SKM-1 treated with dmso at 0.1 percent for 144 hours (cell line): ENCODE results near the gene DYNC1I2.

Experiments
- DNase-seq: peaks from one replicate; lab custom pipeline; 2025; ENCODE audit not compliant: unreplicated experiment; lab: John Stamatoyannopoulos, UW

DYNC1I2 gene

DNA sequence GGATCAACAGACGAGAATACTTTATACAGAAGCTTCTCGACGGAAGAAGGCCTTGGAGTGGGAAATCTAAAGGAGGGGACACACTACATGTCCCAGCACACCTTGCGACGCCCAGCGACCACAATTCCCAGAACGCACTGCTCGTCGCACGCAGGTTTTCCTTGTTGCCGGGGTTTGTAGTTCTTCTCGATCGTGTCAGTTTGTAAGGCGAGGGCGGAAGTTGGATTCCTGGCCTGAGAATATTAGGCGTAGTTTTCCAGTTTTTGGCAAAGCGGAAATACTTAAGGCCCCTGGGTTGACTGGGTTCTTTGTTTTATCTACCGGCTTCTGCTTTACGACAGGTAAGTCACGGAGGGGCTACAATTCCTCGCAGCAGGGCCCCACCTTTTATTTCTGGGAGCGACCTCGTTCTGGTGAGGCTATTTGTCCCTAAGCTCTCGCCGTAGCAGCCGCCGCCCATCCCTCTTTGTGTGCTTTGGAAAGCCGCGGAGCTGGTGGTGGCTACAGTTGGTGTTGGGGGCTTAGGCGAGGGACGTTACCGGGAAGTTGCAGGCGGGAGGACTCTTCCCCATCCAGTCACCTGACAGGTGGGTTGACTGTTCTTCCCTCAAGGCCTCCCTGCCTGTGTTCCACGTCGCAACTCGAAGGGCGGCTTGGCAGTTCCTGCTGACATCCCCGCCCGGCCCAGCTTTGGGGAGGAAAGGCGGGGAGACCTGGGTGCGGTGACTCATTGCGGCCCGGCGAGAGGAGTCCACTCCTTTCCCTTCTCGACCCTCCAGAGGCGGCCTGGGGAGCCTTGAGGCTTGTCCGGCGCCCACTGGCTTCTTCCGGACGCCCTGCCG lies at the start of gene DYNC1I2:
Gene DYNC1I2, plus strand, starts transcription at position 183 of the 842 bp plus-strand sequence. CDS start 2,687 bp downstream, outside the sequence.
- DNase-seq: peak; percentile 85

DNA sequence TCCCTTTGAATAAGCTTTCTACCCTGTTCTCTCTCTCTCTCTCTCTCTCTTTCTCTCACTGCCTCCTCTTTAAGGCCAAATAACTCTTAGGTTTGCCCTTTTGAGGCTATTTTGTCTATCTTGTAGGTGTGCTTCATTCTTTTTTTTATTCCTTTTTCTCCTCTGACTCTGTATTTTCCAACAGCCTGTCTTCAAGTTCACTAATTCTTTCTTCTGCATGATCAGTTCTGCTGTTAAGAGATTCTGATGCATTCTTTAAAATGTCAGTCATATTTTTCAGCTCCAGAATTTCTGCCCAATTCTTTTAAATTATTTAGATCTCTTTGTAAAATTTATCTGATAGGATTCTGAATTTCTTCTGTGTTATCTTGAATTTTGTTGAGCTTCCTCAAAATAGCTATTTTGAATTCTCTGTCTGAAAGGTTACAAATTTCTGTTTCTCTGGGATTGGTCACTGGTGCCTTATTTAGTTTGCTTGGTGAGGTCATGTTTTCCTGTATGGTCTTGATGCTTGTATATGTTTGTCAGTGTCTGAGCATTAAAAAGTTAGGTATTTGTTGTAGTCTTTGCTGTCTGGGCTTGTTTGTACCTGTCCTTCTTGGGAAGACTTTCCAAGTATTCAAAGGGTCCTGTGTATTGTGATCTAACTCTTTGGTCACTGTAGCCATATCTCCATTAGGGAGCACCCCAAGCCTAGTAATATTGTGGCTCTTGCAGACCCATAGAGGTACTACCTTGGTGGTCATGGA lies 35.4 kb upstream of the DYNC1I2 start:
- no peak for DNase-seq

DNA sequence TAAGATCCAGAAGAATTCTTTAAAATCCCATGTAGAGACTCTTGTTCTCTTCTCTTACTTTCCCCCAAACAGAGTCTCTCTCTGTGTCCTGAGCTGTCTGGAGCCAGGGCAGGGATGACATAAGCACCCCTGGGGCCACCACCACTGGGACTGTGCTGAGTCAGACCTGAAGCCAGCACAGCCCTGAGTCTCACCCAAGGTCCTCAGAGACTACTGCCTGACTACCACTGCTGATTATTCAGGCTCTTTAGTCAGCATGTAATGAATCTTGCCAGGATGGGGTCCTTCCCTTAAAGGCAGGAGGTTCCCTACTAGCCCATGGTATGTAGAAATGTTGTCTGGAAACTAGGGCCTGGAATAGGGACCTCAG lies 34.9 kb upstream of the DYNC1I2 start:
- no peak for DNase-seq

DNA sequence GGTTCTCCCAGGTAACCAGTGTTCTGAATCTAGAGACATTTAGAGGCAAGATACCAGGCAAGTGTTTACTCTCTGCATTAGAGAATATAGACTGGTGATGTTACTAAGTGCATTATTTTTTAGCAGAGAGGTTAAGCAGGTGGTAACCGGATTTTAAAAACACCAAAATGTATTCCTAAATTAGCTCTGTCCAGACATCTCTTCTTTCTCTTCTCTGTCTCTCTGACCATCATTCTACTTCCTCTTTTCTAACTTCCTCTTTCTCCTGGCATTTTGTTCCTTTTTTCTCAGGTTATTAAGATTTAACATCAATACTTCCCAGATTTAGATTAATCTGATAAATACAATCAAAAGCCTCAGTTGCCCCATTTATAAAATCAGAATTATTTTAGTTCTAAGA lies 31.7 kb upstream of the DYNC1I2 start:
- DNase-seq: peak; percentile 92

DNA sequence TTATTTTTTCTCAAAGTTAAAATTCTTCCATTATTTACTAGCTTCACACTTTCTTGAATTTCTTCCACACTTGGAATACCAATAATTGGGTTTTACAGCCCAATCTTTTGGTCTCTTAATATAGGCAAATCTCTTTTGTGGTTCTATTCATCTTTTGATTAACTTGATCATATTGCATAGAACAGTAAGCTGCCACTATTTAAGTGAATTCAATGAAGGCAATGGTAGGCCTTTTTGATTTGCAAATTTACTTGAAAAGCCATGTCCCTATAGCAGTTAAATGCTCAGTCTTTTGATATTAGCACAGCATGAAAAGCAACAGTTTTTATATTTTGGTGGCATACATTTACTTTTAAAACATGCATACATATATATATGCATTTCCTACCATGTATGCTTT lies 20.2 kb upstream of the DYNC1I2 start:
- no peak for DNase-seq

DNA sequence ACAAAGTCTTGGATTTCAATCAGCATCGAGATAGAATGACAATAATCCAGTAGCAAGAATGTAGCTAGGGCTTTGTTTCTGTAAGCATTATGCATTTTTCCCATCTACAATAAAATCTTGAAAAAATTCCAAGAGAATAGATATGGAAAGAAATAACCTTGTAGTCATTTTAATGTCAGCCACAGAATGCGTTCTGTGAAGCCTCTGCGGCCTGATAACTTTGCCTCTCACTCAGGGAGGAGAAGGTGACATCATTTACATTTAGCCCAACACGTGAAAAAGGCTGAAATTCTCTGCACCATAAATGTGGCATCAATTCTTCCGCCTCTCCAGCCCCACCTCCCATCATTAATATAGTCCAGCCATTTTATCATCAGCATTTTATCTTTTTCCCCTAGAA lies 19.1 kb upstream of the DYNC1I2 start:
- no peak for DNase-seq

DNA sequence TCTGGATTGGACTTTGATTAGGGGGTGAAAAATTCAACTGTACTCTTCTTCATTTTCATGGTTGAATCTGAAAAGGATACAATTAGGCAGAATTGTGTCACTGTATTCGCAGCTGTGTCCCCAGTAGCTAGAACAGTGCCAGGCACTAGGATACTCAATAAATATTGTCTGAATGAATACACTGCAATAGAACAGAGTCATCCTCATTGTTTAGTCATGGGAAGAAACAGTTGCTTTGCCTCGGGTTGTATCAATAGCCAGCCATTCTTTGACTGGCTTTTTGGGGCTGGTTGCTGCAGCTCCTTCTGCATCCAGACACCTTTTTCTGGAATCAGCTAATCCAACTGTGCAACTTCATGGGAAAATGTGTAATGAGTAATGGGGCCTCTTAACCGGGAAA lies 18.1 kb upstream of the DYNC1I2 start:
- DNase-seq: no peak

DNA sequence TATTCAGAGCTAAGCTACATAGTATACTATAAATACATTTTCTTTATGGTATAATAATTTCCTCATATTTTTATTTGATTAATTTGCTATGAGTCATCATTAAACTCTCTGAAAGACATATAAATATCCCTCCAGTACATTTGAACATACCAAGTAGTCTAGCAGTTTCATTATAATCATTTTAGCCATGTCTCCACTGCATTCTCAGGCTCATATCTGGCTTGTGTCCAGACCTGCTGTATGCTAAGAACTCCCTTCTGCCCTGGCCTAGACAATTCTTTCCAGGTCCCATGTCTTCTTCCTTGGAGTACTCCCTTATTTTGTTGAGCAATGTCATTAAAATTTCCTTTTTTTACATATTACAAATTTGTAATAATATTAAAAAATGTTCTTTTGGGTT lies 16.6 kb upstream of the DYNC1I2 start:
- no peak for DNase-seq

DNA sequence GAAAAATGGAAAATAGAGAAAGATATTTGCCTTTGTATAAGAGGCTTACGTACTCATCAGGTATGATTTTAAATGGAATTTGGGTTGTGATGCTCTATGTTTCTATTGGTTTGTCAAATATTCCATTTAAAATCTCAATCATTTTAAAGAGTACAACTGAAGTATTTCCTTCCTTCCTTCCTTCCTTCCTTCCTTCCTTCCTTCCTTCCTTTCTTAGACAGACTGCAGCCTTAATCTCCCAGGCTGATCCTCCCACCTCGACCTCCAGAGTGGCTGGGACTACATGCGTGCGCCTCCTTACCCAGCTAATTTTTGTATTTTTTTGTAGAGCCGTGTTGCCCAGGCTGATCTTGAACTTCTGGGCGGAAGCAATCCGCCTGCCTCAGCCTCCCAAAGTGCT lies 15.4 kb upstream of the DYNC1I2 start:
- DNase-seq: no peak

DNA sequence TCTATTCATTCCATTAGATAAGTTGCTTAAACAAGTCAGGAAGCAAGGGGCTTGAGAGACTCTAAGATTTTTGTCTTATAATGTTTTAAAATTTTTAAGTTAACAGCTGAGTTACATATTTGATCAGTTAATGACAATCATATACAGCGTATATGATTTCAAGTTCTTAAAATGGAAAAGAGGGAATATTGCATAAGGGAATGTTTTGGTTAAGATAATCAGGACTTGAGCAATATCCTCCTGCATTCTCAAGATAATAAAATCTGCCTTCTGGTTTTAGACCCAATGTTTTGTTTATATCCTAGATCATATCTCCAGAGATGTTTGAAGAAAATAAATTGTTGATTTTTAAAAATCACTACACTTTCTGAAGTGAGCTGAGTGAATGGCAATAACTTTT lies 13.4 kb upstream of the DYNC1I2 start:
- DNase-seq: no peak

DNA sequence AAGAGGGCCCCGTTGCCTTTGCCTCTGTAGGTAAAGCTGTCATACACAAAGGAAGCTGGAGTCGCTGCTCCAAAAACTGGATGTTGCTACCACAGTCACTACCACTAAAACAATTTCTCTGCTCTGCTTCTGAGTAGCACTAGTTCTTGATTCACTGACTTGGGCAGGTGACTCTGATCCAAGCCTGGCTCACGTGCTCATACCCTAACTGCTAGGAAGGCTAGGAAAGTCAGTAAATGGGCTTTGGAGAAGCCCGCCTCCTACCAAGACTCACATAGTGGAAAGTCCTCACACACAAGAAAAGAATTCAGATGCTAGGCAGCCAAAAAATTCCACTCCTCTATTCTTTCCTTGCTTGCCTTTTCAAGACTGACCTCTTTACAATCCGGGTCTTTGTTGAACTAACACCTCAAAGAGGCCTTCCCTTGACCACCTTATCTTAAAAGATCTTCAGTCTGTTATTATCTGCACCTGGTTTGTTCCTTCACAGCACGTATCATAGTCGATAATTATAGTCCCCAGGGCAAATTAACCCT lies 11.4 kb upstream of the DYNC1I2 start:
- no peak for DNase-seq

DNA sequence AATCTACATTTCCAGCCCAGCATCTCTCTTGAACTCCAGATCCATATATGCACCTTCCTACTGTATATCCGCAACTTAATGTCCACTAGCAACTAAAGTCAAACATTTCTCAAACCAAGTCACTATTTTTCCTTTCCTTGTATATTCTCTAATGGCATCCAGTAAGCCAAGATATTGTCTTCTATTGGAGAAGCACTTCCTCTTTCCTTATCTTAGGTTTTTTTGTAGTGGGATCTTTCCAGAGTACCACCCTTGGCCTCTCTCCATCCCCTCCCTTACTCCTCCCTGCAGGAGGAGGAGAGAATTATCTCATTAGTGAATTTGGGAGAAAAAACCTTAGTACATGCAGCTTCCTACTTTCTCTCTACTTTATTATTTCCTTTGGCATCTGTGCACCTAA lies 8.7 kb upstream of the DYNC1I2 start:
- no peak for DNase-seq

DNA sequence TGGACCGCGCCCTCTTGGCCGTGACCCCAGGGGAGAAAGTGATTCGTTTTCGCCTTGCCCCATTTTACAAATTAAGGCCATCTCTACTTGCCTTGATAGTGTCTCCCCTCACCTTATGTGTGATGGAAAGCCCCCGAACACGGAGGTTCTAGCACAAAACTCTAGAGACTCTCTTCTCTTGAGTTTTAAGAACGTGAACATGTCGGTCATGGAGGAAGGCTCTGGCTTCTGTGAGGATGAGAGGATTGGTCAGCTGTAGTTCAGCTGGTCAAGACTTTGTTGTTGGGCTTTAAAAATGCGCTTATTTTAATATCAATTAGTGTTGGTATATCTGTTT lies 828 bp downstream of the DYNC1I2 start:
- no peak for DNase-seq

DNA sequence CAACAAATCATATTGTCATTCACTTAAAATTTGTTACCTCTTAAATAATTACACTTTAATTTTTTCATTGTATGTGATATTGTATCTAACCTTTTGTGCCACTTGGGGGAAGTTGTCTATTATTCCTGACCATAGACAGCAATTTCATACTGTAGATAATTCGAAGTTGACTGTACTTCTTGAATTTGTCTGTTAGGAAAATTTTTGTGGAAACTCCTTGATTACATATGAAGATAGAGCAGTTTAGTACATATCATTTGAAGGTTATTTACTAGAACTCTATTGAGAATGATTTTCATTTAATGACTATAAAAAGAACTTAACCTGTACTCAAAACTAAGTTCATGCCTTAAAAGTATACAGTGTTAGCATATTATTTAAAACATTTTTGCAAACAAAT lies 5.1 kb downstream of the DYNC1I2 start:
- no peak for DNase-seq

DNA sequence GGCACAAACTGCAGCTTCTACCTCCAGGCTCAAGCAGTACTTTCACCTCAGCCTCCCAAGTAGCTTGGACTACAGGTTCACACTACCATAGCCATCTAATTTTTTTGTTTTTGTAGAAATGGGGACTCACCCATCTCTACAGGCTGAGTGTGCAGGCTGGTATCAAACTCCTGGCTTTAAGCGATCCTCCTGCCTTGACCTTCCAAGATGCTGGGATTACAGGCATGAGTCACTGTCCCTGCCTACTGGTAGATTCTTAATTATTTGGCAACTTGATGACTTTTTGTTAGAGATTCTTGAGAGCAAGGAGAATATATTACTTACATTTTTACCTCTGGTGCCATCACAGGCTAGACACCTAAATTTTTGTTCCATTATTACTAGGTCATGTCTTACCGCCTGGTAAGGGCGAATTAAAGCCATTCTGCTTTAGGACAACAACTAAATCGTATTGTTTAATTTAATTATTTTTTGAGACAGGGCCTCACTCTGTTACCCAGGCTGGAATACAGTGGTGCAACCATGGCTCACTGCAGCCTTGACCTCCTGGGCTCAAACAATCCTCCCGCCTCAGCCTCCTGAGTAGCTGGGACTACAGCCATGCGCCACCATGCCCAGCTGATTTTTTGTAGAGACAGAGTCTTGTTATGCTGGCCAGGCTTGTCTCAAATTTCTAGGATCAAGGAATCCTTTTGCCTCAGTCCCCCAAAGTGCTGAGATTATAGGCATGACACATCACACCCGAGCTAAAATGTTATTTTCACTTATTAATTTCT lies 15.7 kb downstream of the DYNC1I2 start:
- DNase-seq: no peak

DNA sequence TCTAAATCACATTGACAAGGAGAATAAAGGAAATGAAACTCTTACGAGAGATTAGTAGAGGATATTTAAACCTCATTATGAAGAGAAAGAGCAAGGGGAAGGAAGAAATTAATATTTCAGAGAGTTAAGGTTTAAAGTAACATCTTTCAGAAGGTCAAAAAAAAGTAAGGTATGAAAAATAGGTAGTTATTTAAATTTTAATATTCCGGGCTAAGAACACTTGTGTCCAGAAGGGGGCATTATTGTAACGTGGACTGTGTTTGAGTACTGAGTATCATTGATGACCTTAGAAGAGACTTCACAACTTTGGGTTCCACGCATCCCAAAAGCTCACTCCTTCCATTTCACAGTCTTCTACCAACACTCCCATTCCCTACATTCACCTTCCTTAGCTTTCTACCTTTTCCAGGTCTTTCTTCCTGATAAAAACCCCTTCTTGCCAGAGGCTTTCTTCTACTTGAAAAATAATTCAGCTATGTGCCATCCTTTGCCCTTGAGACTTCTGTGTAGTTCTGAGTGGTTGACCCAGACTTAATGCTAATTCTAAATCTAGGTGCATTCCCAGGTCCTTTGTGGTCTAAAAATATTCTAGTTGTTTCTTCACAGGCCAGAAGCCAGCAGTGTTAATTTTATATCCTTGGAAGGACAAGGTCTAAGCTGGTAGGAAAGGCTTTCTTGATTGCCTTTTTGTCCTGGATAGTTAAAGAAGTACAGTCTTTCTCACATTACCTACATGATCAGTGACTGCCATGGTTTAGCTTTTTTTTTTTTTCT lies 16.5 kb downstream of the DYNC1I2 start:
- peak; percentile 24 for DNase-seq

DNA sequence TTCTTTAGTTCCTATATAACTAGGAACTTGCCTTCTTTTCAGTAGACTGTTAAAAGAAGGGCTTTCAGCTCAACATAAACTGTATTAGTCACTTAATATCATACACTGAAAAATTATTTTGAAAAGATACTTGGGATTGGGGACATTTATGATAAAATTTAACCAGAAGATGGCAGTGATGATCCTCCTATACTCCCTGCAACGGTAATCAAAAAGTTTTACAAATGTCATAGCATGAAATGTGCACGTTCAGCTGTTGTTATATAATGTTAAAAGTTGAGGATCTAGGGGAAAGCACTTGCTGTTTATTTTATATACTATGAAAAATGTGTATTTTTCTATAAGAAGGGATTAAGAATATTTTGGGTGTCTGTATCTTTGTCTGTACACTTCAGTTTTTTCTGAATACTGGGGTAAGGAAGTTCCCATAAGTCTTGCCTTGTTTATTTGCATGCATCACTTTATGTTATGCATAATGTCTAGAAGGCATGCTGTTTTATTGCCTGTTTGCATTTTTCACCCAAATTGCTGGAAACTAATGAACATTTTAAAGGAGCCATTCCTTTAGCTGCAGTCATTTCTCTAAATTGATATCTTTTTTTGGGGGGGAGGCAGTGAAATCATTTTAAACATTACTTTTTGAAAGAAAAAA lies 19.0 kb downstream of the DYNC1I2 start:
- DNase-seq: peak; percentile 3

DNA sequence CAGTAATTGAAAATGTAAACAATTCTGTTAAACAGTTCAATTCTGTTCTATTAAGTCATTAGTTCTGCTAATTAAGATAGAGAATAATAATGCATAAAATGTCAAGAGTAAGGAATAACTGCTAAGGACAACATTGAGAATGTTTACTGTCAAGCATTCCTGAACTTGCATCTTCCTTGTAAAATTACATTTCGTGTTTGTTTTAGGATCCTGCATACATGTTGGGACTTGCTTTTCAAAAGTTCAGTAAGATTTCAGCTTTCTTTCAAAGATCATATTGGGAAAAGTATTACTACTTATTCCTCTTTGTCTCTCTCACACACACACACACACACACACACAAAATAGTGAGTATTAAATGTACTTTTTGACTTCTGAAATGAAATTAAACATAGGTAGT lies 20.5 kb downstream of the DYNC1I2 start:
- no peak for DNase-seq

DNA sequence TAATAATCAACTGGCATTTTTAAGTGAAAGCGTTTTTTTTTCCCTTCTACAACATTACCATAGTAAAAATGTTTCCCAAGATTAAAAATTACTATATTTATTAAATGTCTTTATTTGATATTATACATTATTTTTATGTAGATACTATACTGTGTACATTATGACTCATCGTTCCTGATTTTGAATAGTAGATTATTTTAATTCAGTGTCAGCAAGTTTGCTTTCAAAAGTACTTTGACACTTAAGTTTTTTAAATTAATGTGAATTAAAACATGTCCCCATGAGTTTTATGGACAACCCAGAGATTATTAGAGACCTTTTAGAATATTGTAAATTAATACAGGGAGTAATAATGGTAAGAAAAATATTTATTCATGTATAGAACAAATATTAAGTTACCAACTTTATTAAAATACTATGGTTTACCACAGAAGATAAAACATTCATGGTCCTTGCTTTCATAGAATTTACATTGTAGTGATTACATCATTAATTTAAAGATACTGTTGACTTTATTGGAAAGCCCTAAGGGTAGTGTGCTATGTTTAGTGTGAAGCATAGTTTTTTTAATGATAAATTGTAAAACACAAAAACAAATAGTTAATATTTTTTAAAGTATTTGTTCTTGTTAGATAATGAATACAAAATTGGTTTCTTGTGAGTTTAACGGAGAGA lies 21.9 kb downstream of the DYNC1I2 start:
- DNase-seq: no peak

DNA sequence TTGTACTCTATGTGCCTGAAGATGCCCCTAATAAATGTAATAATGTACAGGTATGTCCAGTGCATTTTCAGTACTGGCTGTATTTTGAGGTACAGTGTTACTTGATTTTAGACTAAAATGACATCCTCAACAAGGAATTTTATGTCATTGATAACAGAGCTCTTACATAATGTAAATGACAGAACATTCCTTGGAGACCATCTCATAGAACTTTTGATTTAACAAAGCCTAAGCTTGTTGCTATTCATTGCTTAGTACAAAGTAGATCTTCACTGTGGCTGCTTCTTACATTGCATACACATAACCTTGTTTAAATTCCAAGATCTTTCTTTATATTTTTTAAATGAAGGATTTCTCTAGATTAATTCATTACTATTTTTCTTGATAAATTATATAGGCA lies 24.1 kb downstream of the DYNC1I2 start:
- DNase-seq: no peak
